GM18519 (cell line): Measurements from ENCODE around the gene TMEM132D.

Experiments
- ATAC-seq: cut with Tn5 transposase; IDR thresholded peaks from one replicate; pipeline ENCODE4 v1.9.1; 2021; ENCODE audit warnings: mild to moderate bottlenecking, moderate library complexity; ENCODE audit not compliant: unreplicated experiment, low FRiP score

TMEM132D gene

GRCh38 chr12:129827102-129827865 is 76.5 kb downstream of the TMEM132D start:
- no peak for ATAC-seq

- no peak for ATAC-seq
Measured at GRCh38 chr12:129826273-129826672, 77.6 kb downstream of the TMEM132D start.

- ATAC-seq = no peak
Measured at GRCh38 chr12:129825316-129825715, 78.5 kb downstream of the TMEM132D start.

- ATAC-seq = no peak
Measured at GRCh38 chr12:129821964-129822363, 81.9 kb downstream of the TMEM132D start.

- no peak for ATAC-seq
Measured at GRCh38 chr12:129819391-129819790, 84.4 kb downstream of the TMEM132D start.

GRCh38 chr12:129815846-129816245 is 88.0 kb downstream of the TMEM132D start:
- no peak for ATAC-seq

- no peak for ATAC-seq
Measured at GRCh38 chr12:129811963-129812362, 91.9 kb downstream of the TMEM132D start.

GRCh38 chr12:129807136-129807535 is 96.7 kb downstream of the TMEM132D start:
- ATAC-seq = no peak

- ATAC-seq = no peak
Measured at GRCh38 chr12:129791396-129791795, 112.4 kb downstream of the TMEM132D start.

- ATAC-seq = no peak
Measured at GRCh38 chr12:129790930-129791329, 112.9 kb downstream of the TMEM132D start.

GRCh38 chr12:129790331-129790730 is 113.5 kb downstream of the TMEM132D start:
- no peak for ATAC-seq

GRCh38 chr12:129789921-129790320 is 113.9 kb downstream of the TMEM132D start:
- no peak for ATAC-seq

GRCh38 chr12:129788506-129789084 is 115.2 kb downstream of the TMEM132D start:
- ATAC-seq = no peak

- no peak for ATAC-seq
Measured at GRCh38 chr12:129779989-129780388, 123.8 kb downstream of the TMEM132D start.

- ATAC-seq = no peak
Measured at GRCh38 chr12:129779033-129779432, 124.8 kb downstream of the TMEM132D start.

GRCh38 chr12:129776977-129777667 is 126.7 kb downstream of the TMEM132D start:
- ATAC-seq = no peak

- ATAC-seq = no peak
Measured at GRCh38 chr12:129772501-129773493, 131.0 kb downstream of the TMEM132D start.

GRCh38 chr12:129771238-129771637 is 132.6 kb downstream of the TMEM132D start:
- ATAC-seq = no peak

- ATAC-seq = no peak
Measured at GRCh38 chr12:129765719-129766118, 138.1 kb downstream of the TMEM132D start.

GRCh38 chr12:129762436-129762835 is 141.4 kb downstream of the TMEM132D start:
- no peak for ATAC-seq
